Spleen (tissue), 11 donors: ENCODE data around the gene TANC1. TPM values are rescaled to one million over a fixed set of nuclear protein-coding genes. Genes with fewer than 3 reads are reported as not detected.

Experiments
- DNase-seq: peaks from one replicate; pipeline ENCODE4 v3.0.0-alpha.2; 2020
- H3K27ac ChIP-seq, 8 donors: fragments of 200-600 bp; sonication (generic) in 7 of 8; 1 replicate in 4 of 8; 2 replicates in 4 of 8; pipeline versions ENCODE4 v1.5.0 to v1.8.0; 2016 to 2021; ENCODE audit warnings: inconsistent platforms in 4 of 8, mild to moderate bottlenecking in 4 of 8, moderate library complexity in 1 of 8
- H3K27me3 ChIP-seq, 7 donors: fragments of 200-600 bp; sonication (generic) in 6 of 7; replicated peaks in 1 of 7; 1 replicate in 4 of 7; 2 replicates in 3 of 7; pipeline versions ENCODE4 v1.5.0 to v1.8.0; 2016 to 2021; ENCODE audit warnings: inconsistent platforms in 3 of 7, mild to moderate bottlenecking in 1 of 7
- H3K36me3 ChIP-seq, 6 donors: fragments of 200-600 bp; sonication (generic) in 5 of 6; 1 replicate in 4 of 6; 2 replicates in 2 of 6; pipeline versions ENCODE4 v1.5.0 to v1.8.0; 2016 to 2021; ENCODE audit warnings: inconsistent platforms in 2 of 6
- H3K4me1 ChIP-seq, 6 donors: fragments of 200-600 bp; sonication (generic) in 5 of 6; 1 replicate in 3 of 6; 2 replicates in 3 of 6; pipeline versions ENCODE4 v1.5.0 to v1.8.0; 2016 to 2021; ENCODE audit warnings: inconsistent platforms in 3 of 6
- H3K4me3 ChIP-seq, 8 donors: fragments of 200-600 bp; sonication (generic) in 7 of 8; 1 replicate in 4 of 8; 2 replicates in 4 of 8; pipeline versions ENCODE4 v1.5.0 to v1.8.0; 2016 to 2021; ENCODE audit warnings: inconsistent platforms in 4 of 8, mild to moderate bottlenecking in 4 of 8, moderate library complexity in 2 of 8
- H3K9me3 ChIP-seq, 8 donors: fragments of 200-600 bp; sonication (generic) in 7 of 8; 1 replicate in 4 of 8; 2 replicates in 4 of 8; pipeline versions ENCODE4 v1.5.0 to v1.8.0; 2016 to 2021; ENCODE audit warnings: inconsistent platforms in 4 of 8
- POLR2A ChIP-seq, 3 donors: fragments of 450-650 bp; IDR thresholded peaks; one replicate each; pipeline ENCODE4 v1.5.1; 2017; ENCODE audit warnings: antibody characterized with exemption in 3 of 3, mild to moderate bottlenecking in 1 of 3
- POLR2AphosphoS5 ChIP-seq, 3 donors: sonication (generic); formaldehyde crosslinking; IDR thresholded peaks; one replicate each; pipeline ENCODE4 v1.5.1; 2017; ENCODE audit warnings: antibody characterized with exemption in 3 of 3
- WGBS, 5 donors: extraction: QIAGEN DNeasy Blood & Tissue Kit in 3 of 5; methylation state at CpG; one replicate each; pipeline versions ENCODE4 v1.1.5 to v1.1.7; 2013 to 2018; 5-methylcytosine and 5-hydroxymethylcytosine counted together
- intact Hi-C: fragments of 100-400 bp; cut with DNase I; formaldehyde crosslinking; loops from one replicate; pipeline ENCODE4 v1.15.0; 2023; ENCODE audit warnings: low total_unique reads
- polyA plus RNA-seq, 3 donors: library from polyadenylated mRNA; stranded (reverse); fragments of 200-250 nt; gene quantifications; one replicate each; pipeline ENCODE4 v1.2.1, GENCODE V29; 2013
- total RNA-seq, 7 donors: library from RNA; depleted of rRNA in 3 of 7; stranded (reverse); fragments of >200 nt in 3 of 7; fragmentation: NEBNext Ultra II Directional in 4 of 7; extraction: Animal tissue kit (Norgen Biotek cat#: 25700) in 4 of 7; gene quantifications; one replicate each; pipeline versions ENCODE4 v1.1.0 to v1.2.1, GENCODE V29; 2016 to 2021
- TF ChIP-seq, protein P1 (sequence below), 11 experiments: fragments of 200-600 bp in 7 of 11; fragments of 450-650 bp in 4 of 11; sonication (generic) in 4 of 11; IDR thresholded peaks in 8 of 11; conservative IDR thresholded peaks in 3 of 11; 1 replicate in 7 of 11; 2 replicates in 4 of 11; pipeline versions ENCODE4 v1.4.0 to v1.8.0; 2016 to 2021; ENCODE audit warnings: antibody characterized with exemption in 11 of 11, inconsistent platforms in 4 of 11, mild to moderate bottlenecking in 1 of 11
- donor health status: healthy with polysubstance abuse.
- donor health status: DM: no; HTN: no; CAD: no; lungs with moderate emphysema.
- donor health status: DM: no; HTN: no; CAD: no.
- donor health status: Bipolar disorder and iron deficiency.
- donor health status: healthy.
- donor health status: DM: no; HTN: no; CAD: no.
- donor health status: DM: yes; HTN: yes; CAD: no.

Gene TANC1
- total and polyA plus RNA-seq, 10 donors, result 3.1 to 28.2 (median 21.7) TPM

DNA sequence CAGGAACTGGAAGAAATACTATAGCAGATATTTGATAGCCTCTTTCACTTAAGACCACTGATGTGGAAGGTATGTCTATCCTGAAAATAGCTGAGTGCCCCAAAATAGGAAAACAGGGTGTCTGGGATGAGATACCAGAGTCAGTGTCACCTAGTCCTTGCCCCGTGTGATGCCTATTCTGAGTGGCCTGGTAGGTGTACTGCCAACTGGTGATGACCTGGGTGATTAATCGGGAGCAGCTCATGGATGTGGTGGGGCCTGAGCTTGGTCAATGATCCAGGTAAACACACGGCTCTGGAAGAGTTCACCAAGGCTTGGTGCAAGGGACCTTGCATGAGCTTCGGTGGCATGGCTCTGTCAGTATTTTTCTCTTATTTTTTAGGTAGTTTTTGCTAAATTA lies 95.2 kb downstream of the TANC1 start:
- no peak for DNase-seq
- no peaks in the 10 kb centered on the region for H3K9me3 ChIP-seq
- no peak overlapping the region for H3K4me3 ChIP-seq
- 88 to 94% (median 92%) methylated on average over 4 of the region's 4 CpGs for WGBS, 5 donors
- H3K36me3 ChIP-seq, result no peaks in the 10 kb centered on the region
- intact Hi-C loops, result no loop called here
- peaks cover 0 to 3% (median 0%) of the 10 kb centered on the region in 6 donors for H3K4me1 ChIP-seq
- H3K27me3 ChIP-seq, result no peaks in the 10 kb centered on the region
- H3K27ac ChIP-seq, result no peak overlapping the region
- TF ChIP-seq POLR2A (IDR thresholded peaks at IDR 0.05), result no peak
- TF ChIP-seq POLR2AphosphoS5 (IDR thresholded peaks at IDR 0.05), result no peak
- TF ChIP-seq, protein P1, sequence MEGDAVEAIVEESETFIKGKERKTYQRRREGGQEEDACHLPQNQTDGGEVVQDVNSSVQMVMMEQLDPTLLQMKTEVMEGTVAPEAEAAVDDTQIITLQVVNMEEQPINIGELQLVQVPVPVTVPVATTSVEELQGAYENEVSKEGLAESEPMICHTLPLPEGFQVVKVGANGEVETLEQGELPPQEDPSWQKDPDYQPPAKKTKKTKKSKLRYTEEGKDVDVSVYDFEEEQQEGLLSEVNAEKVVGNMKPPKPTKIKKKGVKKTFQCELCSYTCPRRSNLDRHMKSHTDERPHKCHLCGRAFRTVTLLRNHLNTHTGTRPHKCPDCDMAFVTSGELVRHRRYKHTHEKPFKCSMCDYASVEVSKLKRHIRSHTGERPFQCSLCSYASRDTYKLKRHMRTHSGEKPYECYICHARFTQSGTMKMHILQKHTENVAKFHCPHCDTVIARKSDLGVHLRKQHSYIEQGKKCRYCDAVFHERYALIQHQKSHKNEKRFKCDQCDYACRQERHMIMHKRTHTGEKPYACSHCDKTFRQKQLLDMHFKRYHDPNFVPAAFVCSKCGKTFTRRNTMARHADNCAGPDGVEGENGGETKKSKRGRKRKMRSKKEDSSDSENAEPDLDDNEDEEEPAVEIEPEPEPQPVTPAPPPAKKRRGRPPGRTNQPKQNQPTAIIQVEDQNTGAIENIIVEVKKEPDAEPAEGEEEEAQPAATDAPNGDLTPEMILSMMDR (IDR thresholded peaks at IDR 0.05 in 8 of 11, conservative IDR thresholded peaks at IDR 0.05 in 3 of 11), result no peak

- Histone ChIP-seq H3K9me3 (no peaks in the 10 kb centered on the region), H3K27ac (no peak overlapping the region), H3K4me1 (peaks cover 0 to 3% (median 0%) of the 10 kb centered on the region in 6 donors), H3K4me3 (no peak overlapping the region), H3K27me3 (no peaks in the 10 kb centered on the region), H3K36me3 (no peaks in the 10 kb centered on the region)
- WGBS, 5 donors, result 72 to 82% (median 80%) methylated on average over 5 of the region's 5 CpGs
- intact Hi-C loops, result no loop called here
- DNase-seq, result no peak
- no peak for TF ChIP-seq POLR2AphosphoS5 (IDR thresholded peaks at IDR 0.05)
- TF ChIP-seq POLR2A (IDR thresholded peaks at IDR 0.05), result no peak
- TF ChIP-seq, protein P1 (IDR thresholded peaks at IDR 0.05 in 8 of 11, conservative IDR thresholded peaks at IDR 0.05 in 3 of 11), result no peak
Observed at GRCh38 chr2:159064446-159065301, 96.2 kb downstream of the TANC1 start.

- 91 to 97% (median 95%) methylated on average over 1 of the region's 1 CpG for WGBS, 5 donors
- Histone ChIP-seq H3K4me3 (no peak overlapping the region), H3K27ac (no peak overlapping the region), H3K27me3 (no peaks in the 10 kb centered on the region), H3K4me1 (peaks cover 0 to 3% (median 0%) of the 10 kb centered on the region in 6 donors), H3K36me3 (no peaks in the 10 kb centered on the region), H3K9me3 (no peaks in the 10 kb centered on the region)
- TF ChIP-seq POLR2A (IDR thresholded peaks at IDR 0.05) (no peak), POLR2AphosphoS5 (IDR thresholded peaks at IDR 0.05) (no peak)
- TF ChIP-seq, protein P1 (IDR thresholded peaks at IDR 0.05 in 8 of 11, conservative IDR thresholded peaks at IDR 0.05 in 3 of 11), result no peak
- intact Hi-C loops, result no loop called here
- DNase-seq, result no peak
Observed at GRCh38 chr2:159065313-159065712, 96.9 kb downstream of the TANC1 start.

DNA sequence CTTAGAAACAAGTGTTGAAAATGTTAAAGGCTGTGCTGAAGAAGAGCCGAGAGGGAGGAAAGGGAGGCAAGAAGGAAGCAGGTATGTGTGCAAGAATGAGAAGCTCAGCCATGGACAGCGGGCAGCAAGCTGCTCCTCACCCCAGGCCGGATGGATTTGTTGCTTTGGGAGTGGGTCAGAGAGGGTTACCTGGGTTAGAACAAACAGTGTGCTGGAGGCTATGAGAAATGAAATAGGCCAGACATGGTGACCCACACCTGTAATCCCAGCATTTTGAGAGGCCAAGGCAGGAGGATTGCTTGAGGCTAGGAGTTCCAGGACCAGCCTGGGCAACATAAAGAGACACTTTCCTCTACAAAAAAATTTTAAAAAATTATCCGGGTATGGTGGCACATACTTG lies 97.5 kb downstream of the TANC1 start:
- no peak overlapping the region for H3K27ac ChIP-seq
- no peaks in the 10 kb centered on the region for H3K9me3 ChIP-seq
- H3K36me3 ChIP-seq, result no peaks in the 10 kb centered on the region
- H3K27me3 ChIP-seq, result no peaks in the 10 kb centered on the region
- DNase-seq, result no peak
- H3K4me1 ChIP-seq, result peaks cover 0 to 3% (median 0%) of the 10 kb centered on the region in 6 donors
- H3K4me3 ChIP-seq, result no peak overlapping the region
- WGBS, 5 donors, result 85 to 97% (median 90%) methylated on average over 4 of the region's 4 CpGs
- TF ChIP-seq POLR2AphosphoS5 (IDR thresholded peaks at IDR 0.05) (no peak), POLR2A (IDR thresholded peaks at IDR 0.05) (no peak)
- TF ChIP-seq, protein P1 (IDR thresholded peaks at IDR 0.05 in 8 of 11, conservative IDR thresholded peaks at IDR 0.05 in 3 of 11), result no peak
- intact Hi-C loops, result no loop called here
